GM06990 (cell line): ENCODE measurements around the gene SDR42E1.
A peak's percentile ranks its signal among the peaks of the same experiment; 100 is the strongest.
"Not testable (repeated sequence)": the region's sequence is repeated elsewhere in the genome, so short reads cannot be mapped to it uniquely, and the experiment has no call there.

Experiments
- DNase-seq: peaks from one replicate; pipeline ENCODE4 v3.0.0-alpha.2; 2011; ENCODE audit not compliant: insufficient read length; ENCODE audit errors: extremely low read depth
- H3K27me3 ChIP-seq: replicated peaks from 2 replicates; pipeline ENCODE4 v1.6.0; 2011; ENCODE audit warnings: low read length; ENCODE audit not compliant: control insufficient read depth, insufficient read depth
- H3K36me3 ChIP-seq: 2 replicates; pipeline ENCODE4 v1.5.1; 2011; ENCODE audit warnings: low read length; ENCODE audit not compliant: control insufficient read depth, insufficient read depth
- H3K4me3 ChIP-seq: replicated peaks from 2 replicates; pipeline ENCODE4 v1.5.1; 2011; ENCODE audit warnings: low read depth, mild to moderate bottlenecking, control low read depth, low read length
- CTCF ChIP-seq: IDR thresholded peaks from 2 replicates; pipeline ENCODE4 v1.5.1; 2011; ENCODE audit warnings: low read length, control low read depth, mild to moderate bottlenecking, inconsistent platforms; ENCODE audit not compliant: insufficient read depth, poor library complexity, severe bottlenecking

Gene SDR42E1

GRCh38 chr16:81994485-81994884, 16.8 kb downstream of the SDR42E1 start:
- Histone ChIP-seq H3K27me3 (no peaks in the 10 kb centered on the region), H3K36me3 (peaks cover 2% of the 10 kb centered on the region; the same call in 1 of the 2 replicates), H3K4me3 (no peak overlapping the region)
- DNase-seq, result no peak
- TF ChIP-seq CTCF, result peak; percentile 45

GRCh38 chr16:81992859-81993258, 18.4 kb downstream of the SDR42E1 start:
- DNase-seq, result no peak
- no peak for TF ChIP-seq CTCF
- H3K36me3 ChIP-seq, result no peaks in the 10 kb centered on the region
- no peaks in the 10 kb centered on the region for H3K27me3 ChIP-seq
- no peak overlapping the region for H3K4me3 ChIP-seq

- H3K36me3 ChIP-seq, result no peaks in the 10 kb centered on the region
- no peak for DNase-seq
Observed at GRCh38 chr16:81987706-81988105, 23.6 kb downstream of the SDR42E1 start.

GRCh38 chr16:81987121-81987520, 24.1 kb downstream of the SDR42E1 start:
- Histone ChIP-seq H3K4me3 (no peak overlapping the region), H3K36me3 (no peaks in the 10 kb centered on the region), H3K27me3 (no peaks in the 10 kb centered on the region; the same call in 1 of the 2 replicates)
- TF ChIP-seq CTCF, result no peak
- DNase-seq, result no peak

More at GRCh38 chr16:81987706-81988105, 23.6 kb downstream of the SDR42E1 start:
- no peak for TF ChIP-seq CTCF
- H3K4me3 ChIP-seq, result no peak overlapping the region
- H3K27me3 ChIP-seq, result no peaks in the 10 kb centered on the region; the same call in 1 of the 2 replicates

GRCh38 chr16:81977335-81977942, 33.8 kb downstream of the SDR42E1 start:
- not testable (repeated sequence) for H3K4me3 ChIP-seq, H3K27me3 ChIP-seq, H3K36me3 ChIP-seq, DNase-seq

GRCh38 chr16:81975637-81976036, 35.6 kb downstream of the SDR42E1 start:
- DNase-seq, result no peak
- H3K36me3 ChIP-seq, result no peaks in the 10 kb centered on the region
- H3K4me3 ChIP-seq, result no peak overlapping the region
- no peaks in the 10 kb centered on the region for H3K27me3 ChIP-seq
- TF ChIP-seq CTCF, result no peak
